HCT116 (cell line): Measurements from ENCODE around the gene LHX3. TPM values are rescaled to one million over a fixed set of nuclear protein-coding genes. Genes with fewer than 3 reads are reported as not detected.

Experiments used
- ATAC-seq: fragments of 200-7000 bp; cut with Tn5 transposase; 2 replicates; pipeline ENCODE4 v1.9.1; 2020; ENCODE audit warnings: mild to moderate bottlenecking, moderate library complexity
- BruUV-seq: library from RNA; stranded (reverse); fragments of 400-500 nt; replicated peaks from 2 replicates; lab custom pipeline; 2021; lab: Mats Ljungman, UMichigan
- CTCF ChIA-PET: fragments of 300-600 bp; sonication (Branson Sonifier 250); formaldehyde crosslinking; loops from one replicate; lab custom pipeline; 2021; ENCODE audit warnings: antibody characterized with exemption; lab: Charles Lee
- POLR2A ChIA-PET: fragments of 300-600, 350-600 bp; sonication (Branson Sonifier 250); formaldehyde crosslinking; loops from one replicate; lab custom pipeline; 2021; ENCODE audit warnings: antibody characterized with exemption; lab: Charles Lee
- RAD21 ChIA-PET, 2 experiments: fragments of 300-600 bp; sonication (Branson Sonifier 250); formaldehyde crosslinking; loops; one replicate each; lab custom pipeline; 2023; ENCODE audit warnings: low total read pairs in 2 of 2; ENCODE audit not compliant: uncharacterized antibody in 2 of 2, unreplicated experiment in 2 of 2, low non-redundant PET in 1 of 2; lab: Charles Lee
- DNase-seq: peaks from one replicate; pipeline ENCODE4 v3.0.0-alpha.2; 2010; ENCODE audit warnings: low read depth, low spot score
- H2AFZ ChIP-seq: fragments of 200-600 bp; shearing (Covaris generic), sonication (generic); 2 replicates; pipeline ENCODE4 v1.6.1; 2017; ENCODE audit warnings: low read depth, mixed run types, mixed read lengths, antibody characterized with exemption, low read length; ENCODE audit not compliant: poor library complexity, severe bottlenecking
- H3K27ac ChIP-seq: 2 replicates; pipeline ENCODE4 v1.5.1; 2012; ENCODE audit warnings: low read depth, low read length
- H3K27me3 ChIP-seq: fragments of 200-600 bp; sonication (generic); 2 replicates; pipeline ENCODE4 v1.6.1; 2016; ENCODE audit warnings: mixed run types, low read length, mixed read lengths; ENCODE audit not compliant: insufficient read depth
- H3K36me3 ChIP-seq, 2 experiments: fragments of 200-500 bp in 1 of 2; fragments of 200-600 bp in 1 of 2; sonication (Bioruptor generic) in 1 of 2; sonication (generic) in 1 of 2; 2 replicates each; pipeline versions ENCODE4 v1.5.1 to v1.6.1; 2014 to 2016; ENCODE audit warnings: low read length in 2 of 2, inconsistent platforms in 1 of 2, mixed read lengths in 1 of 2, mixed run types in 1 of 2; ENCODE audit not compliant: insufficient read depth in 2 of 2, control insufficient read depth in 1 of 2
- H3K4me1 ChIP-seq, 2 experiments: fragments of 200-600 bp in 1 of 2; sonication (generic) in 1 of 2; 2 replicates each; pipeline versions ENCODE4 v1.5.1 to v1.6.1; 2012 to 2017; ENCODE audit warnings: low read length in 2 of 2, inconsistent platforms in 1 of 2, mild to moderate bottlenecking in 1 of 2, mixed read lengths in 1 of 2, mixed run types in 1 of 2, moderate library complexity in 1 of 2; ENCODE audit not compliant: insufficient read depth in 2 of 2, control insufficient read depth in 1 of 2
- H3K4me2 ChIP-seq: fragments of 200-600 bp; sonication (generic); 2 replicates; pipeline ENCODE4 v1.6.1; 2017; ENCODE audit warnings: mixed run types, low read length, mixed read lengths
- H3K4me3 ChIP-seq, 2 experiments: fragments of 200-600 bp in 1 of 2; sonication (generic) in 1 of 2; replicated peaks in 1 of 2; 2 replicates each; pipeline ENCODE4 v1.5.1; 2011 to 2016; ENCODE audit warnings: low read length in 2 of 2, control low read depth in 1 of 2, low read depth in 1 of 2, mild to moderate bottlenecking in 1 of 2, mixed read lengths in 1 of 2, mixed run types in 1 of 2
- H3K79me2 ChIP-seq: fragments of 200-600 bp; sonication (generic); 2 replicates; pipeline ENCODE4 v1.6.1; 2017; ENCODE audit warnings: mild to moderate bottlenecking, mixed run types, low read length, moderate library complexity, mixed read lengths; ENCODE audit not compliant: insufficient read depth
- H3K9ac ChIP-seq: fragments of 200-600 bp; sonication (generic); 2 replicates; pipeline ENCODE4 v1.6.1; 2016; ENCODE audit warnings: low read length, mixed read lengths
- H3K9me2 ChIP-seq: fragments of 200-600 bp; sonication (generic), shearing (Covaris generic); 2 replicates; pipeline ENCODE4 v1.6.1; 2017; ENCODE audit warnings: mixed run types, mild to moderate bottlenecking, moderate library complexity; ENCODE audit not compliant: insufficient read depth
- H3K9me3 ChIP-seq, 2 experiments: fragments of 200-500 bp in 1 of 2; fragments of 200-600 bp in 1 of 2; sonication (Bioruptor generic) in 1 of 2; sonication (generic) in 1 of 2; 2 replicates each; pipeline ENCODE4 v1.6.1; 2014 to 2017; ENCODE audit warnings: low read length in 2 of 2, mixed read lengths in 2 of 2, inconsistent platforms in 1 of 2, low read depth in 1 of 2, mild to moderate bottlenecking in 1 of 2, mixed run types in 1 of 2, moderate library complexity in 1 of 2; ENCODE audit not compliant: control insufficient read depth in 1 of 2, insufficient read depth in 1 of 2
- H4K20me1 ChIP-seq: fragments of 200-600 bp; sonication (generic), shearing (Covaris generic); 2 replicates; pipeline ENCODE4 v1.6.1; 2017; ENCODE audit warnings: mixed run types, mild to moderate bottlenecking, moderate library complexity; ENCODE audit not compliant: insufficient read depth
- EZH2 ChIP-seq: fragments of 200-600 bp; sonication (generic); IDR thresholded peaks from 2 replicates; pipeline ENCODE4 v1.6.1; 2017; ENCODE audit warnings: antibody characterized with exemption, mixed run types
- SIN3A ChIP-seq: IDR thresholded peaks from 2 replicates; pipeline ENCODE4 v1.6.1; 2012; ENCODE audit warnings: low read depth
- intact Hi-C: fragments of 100-400 bp; cut with micrococcal nuclease; formaldehyde crosslinking; loops from 2 replicates; pipeline ENCODE4 v1.10.0; 2022
- total RNA-seq: library from RNA; stranded (reverse); gene quantifications from one replicate; pipeline ENCODE4 v1.2.1, GENCODE V29; 2021; ENCODE audit not compliant: unreplicated experiment
- TF ChIP-seq, protein P1 (sequence below): IDR thresholded peaks from 2 replicates; pipeline ENCODE4 v1.6.1; 2012; ENCODE audit warnings: low read depth
- TF ChIP-seq, protein P2 (sequence below): IDR thresholded peaks from 2 replicates; pipeline ENCODE4 v1.6.1; 2011; ENCODE audit warnings: mild to moderate bottlenecking, low read length, moderate library complexity; ENCODE audit not compliant: insufficient replicate concordance; ENCODE audit errors: extremely low read depth

The LHX3 gene
- total RNA-seq, 1 experiment from 2014 or later = not detected

DNA sequence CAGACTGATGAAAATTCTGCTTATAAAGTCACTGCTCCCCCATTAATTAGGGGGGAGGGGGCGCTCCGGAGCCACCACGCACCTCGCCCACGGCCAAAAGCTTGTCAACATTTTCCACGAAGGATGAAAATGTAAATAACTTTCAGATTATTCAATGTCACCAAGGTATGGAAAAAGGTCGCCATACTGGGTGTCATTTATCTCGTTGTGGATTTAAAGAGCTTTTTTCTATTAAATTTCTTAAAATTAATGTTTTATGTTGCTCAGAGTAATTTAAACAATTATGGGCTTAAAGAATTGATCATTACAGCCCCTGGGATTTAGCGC lies 13.0 kb downstream of the LHX3 start:
- Histone ChIP-seq H3K79me2 (no peaks in the 10 kb centered on the region), H3K9ac (no peak overlapping the region), H3K9me3 (no peaks in the 10 kb centered on the region), H3K27ac (no peak overlapping the region), H3K4me2 (no peak overlapping the region), H3K4me1 (peaks cover 7 to 19% of the 10 kb centered on the region in 2 experiments; a peak in 3 of 4 replicates), H3K9me2 (no peaks in the 10 kb centered on the region), H3K27me3 (no peaks in the 10 kb centered on the region), H3K36me3 (no peaks in the 10 kb centered on the region), H4K20me1 (no peaks in the 10 kb centered on the region), H3K4me3 (no peak overlapping the region), H2AFZ (no peak overlapping the region)
- BruUV-seq = no TSS peak
- TF ChIP-seq, protein P1, sequence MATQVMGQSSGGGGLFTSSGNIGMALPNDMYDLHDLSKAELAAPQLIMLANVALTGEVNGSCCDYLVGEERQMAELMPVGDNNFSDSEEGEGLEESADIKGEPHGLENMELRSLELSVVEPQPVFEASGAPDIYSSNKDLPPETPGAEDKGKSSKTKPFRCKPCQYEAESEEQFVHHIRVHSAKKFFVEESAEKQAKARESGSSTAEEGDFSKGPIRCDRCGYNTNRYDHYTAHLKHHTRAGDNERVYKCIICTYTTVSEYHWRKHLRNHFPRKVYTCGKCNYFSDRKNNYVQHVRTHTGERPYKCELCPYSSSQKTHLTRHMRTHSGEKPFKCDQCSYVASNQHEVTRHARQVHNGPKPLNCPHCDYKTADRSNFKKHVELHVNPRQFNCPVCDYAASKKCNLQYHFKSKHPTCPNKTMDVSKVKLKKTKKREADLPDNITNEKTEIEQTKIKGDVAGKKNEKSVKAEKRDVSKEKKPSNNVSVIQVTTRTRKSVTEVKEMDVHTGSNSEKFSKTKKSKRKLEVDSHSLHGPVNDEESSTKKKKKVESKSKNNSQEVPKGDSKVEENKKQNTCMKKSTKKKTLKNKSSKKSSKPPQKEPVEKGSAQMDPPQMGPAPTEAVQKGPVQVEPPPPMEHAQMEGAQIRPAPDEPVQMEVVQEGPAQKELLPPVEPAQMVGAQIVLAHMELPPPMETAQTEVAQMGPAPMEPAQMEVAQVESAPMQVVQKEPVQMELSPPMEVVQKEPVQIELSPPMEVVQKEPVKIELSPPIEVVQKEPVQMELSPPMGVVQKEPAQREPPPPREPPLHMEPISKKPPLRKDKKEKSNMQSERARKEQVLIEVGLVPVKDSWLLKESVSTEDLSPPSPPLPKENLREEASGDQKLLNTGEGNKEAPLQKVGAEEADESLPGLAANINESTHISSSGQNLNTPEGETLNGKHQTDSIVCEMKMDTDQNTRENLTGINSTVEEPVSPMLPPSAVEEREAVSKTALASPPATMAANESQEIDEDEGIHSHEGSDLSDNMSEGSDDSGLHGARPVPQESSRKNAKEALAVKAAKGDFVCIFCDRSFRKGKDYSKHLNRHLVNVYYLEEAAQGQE = no peak
- TF ChIP-seq, protein P2, sequence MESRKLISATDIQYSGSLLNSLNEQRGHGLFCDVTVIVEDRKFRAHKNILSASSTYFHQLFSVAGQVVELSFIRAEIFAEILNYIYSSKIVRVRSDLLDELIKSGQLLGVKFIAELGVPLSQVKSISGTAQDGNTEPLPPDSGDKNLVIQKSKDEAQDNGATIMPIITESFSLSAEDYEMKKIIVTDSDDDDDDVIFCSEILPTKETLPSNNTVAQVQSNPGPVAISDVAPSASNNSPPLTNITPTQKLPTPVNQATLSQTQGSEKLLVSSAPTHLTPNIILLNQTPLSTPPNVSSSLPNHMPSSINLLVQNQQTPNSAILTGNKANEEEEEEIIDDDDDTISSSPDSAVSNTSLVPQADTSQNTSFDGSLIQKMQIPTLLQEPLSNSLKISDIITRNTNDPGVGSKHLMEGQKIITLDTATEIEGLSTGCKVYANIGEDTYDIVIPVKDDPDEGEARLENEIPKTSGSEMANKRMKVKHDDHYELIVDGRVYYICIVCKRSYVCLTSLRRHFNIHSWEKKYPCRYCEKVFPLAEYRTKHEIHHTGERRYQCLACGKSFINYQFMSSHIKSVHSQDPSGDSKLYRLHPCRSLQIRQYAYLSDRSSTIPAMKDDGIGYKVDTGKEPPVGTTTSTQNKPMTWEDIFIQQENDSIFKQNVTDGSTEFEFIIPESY = no peak
- TF ChIP-seq SIN3A = no peak
- no peak for TF ChIP-seq EZH2
- DNase-seq = no peak
- ATAC-seq = no peak
- CTCF ChIA-PET = interaction anchor here (0.7 kb wide), 1 partner anchor 22 kb away, joined by 4 read pairs; no protein-coding TSS in a partner anchor
- RAD21 ChIA-PET = no interaction called here
- intact Hi-C loops = no loop called here
- POLR2A ChIA-PET = no interaction called here
